Coronary artery (tissue), 2 donors: Measurements from ENCODE around the gene CCDC170.

Source experiments
- DNase-seq: peaks from one replicate; pipeline ENCODE4 v3.0.0-alpha.2; 2017; ENCODE audit warnings: low spot score
- H3K27ac ChIP-seq, 2 donors: fragments of 200-600 bp; sonication (generic); one replicate each; pipeline ENCODE4 v1.5.1; 2016 to 2019
- H3K4me3 ChIP-seq: fragments of 200-600 bp; sonication (generic); 2 replicates; pipeline ENCODE4 v1.5.1; 2016; ENCODE audit warnings: mild to moderate bottlenecking, moderate library complexity
- TF ChIP-seq, protein P1 (sequence below): fragments of 200-600 bp; sonication (generic); IDR thresholded peaks from one replicate; pipeline ENCODE4 v1.5.1; 2019; ENCODE audit warnings: antibody characterized with exemption

Gene CCDC170

DNA sequence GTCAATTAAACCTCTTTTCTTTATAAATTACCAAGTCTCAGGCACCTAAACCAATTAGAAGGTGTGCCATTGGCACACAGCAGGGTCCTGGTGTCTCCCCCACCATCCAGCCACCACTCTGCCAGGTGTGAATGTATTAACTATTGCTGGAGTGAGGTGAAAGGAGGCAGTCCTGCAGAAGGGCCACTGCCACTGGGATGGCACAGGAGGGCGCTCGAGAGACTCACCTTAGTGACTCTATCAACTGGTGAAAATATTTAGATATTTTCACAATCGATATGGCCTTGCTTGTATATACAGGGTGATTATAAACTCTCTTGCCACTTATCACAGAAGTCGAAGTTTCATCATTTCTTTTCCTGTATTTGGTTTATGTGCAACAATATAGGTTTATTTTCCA lies 168.1 kb downstream of the CCDC170 start:
- no peak overlapping the region for H3K27ac ChIP-seq
- no peak for DNase-seq
- no peak overlapping the region for H3K4me3 ChIP-seq
- TF ChIP-seq, protein P1, sequence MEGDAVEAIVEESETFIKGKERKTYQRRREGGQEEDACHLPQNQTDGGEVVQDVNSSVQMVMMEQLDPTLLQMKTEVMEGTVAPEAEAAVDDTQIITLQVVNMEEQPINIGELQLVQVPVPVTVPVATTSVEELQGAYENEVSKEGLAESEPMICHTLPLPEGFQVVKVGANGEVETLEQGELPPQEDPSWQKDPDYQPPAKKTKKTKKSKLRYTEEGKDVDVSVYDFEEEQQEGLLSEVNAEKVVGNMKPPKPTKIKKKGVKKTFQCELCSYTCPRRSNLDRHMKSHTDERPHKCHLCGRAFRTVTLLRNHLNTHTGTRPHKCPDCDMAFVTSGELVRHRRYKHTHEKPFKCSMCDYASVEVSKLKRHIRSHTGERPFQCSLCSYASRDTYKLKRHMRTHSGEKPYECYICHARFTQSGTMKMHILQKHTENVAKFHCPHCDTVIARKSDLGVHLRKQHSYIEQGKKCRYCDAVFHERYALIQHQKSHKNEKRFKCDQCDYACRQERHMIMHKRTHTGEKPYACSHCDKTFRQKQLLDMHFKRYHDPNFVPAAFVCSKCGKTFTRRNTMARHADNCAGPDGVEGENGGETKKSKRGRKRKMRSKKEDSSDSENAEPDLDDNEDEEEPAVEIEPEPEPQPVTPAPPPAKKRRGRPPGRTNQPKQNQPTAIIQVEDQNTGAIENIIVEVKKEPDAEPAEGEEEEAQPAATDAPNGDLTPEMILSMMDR, result no peak

DNA sequence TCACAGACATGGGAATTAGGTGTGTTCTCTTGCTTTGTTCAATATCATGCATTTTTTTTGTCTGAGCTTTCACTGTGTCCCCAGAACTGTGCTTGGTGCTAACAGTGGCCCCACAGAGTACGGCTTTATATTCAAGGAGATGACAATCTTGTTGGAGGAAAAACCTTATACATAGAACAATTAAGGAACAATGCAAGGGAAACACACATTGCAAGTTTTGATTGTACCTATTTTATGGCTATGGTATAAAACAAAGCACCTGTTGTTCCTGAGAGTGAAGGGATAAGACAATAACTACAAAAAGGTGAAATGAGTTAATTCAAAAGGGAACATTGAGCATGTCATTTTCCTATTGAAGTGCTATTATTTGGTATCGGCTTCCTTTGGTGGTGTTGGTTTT lies 169.7 kb downstream of the CCDC170 start:
- Histone ChIP-seq H3K4me3 (no peak overlapping the region), H3K27ac (no peak overlapping the region)
- DNase-seq, result no peak
- TF ChIP-seq, protein P1, result no peak

DNA sequence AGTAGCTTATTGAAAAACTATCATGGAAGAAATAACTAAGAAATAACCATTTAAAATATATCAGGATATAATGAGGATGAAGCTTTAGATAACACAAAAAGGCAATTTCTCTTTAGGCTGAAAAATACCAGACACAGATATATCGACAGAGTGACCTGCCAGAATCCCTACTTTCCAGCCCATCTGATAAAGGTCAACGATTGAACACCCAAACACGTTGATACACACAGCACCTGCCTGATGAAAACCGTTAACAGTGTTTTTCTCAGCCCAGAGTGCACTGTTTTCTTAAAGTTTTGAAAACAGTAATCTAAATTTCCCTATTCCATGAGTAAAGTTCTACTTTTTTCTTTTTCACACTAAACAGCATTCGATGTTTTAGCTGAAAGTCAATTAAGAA lies 170.6 kb downstream of the CCDC170 start:
- H3K4me3 ChIP-seq, result no peak overlapping the region
- no peak overlapping the region for H3K27ac ChIP-seq
- TF ChIP-seq, protein P1, result no peak
- no peak for DNase-seq

GRCh38 chr6:151665329-151665728 lies 171.5 kb downstream of the CCDC170 start:
- Histone ChIP-seq H3K4me3 (no peak overlapping the region), H3K27ac (no peak overlapping the region)
- no peak for DNase-seq
- TF ChIP-seq, protein P1, result no peak

DNA sequence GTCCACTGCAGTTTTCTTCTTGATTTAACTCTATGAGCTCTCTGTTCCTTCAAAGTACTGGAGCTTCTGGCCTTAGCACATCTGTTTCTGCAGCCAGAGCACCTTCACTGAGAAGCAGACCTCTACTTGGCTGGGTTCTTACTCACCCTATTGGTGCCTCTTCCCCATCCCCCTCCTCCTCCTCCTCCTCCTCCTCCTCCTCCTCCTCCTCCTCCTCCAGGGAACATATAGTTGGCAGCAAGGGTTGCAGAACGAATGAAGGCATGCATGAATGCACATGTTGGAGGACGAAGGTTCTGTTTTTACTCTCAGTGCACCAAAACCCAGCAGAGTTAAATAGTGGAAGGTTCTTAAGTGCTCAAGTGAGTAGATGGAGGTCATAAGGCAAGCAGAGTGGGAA lies 172.7 kb downstream of the CCDC170 start:
- H3K27ac ChIP-seq, result no peak overlapping the region
- H3K4me3 ChIP-seq, result no peak overlapping the region
- DNase-seq, result no peak
- TF ChIP-seq, protein P1, result no peak

DNA sequence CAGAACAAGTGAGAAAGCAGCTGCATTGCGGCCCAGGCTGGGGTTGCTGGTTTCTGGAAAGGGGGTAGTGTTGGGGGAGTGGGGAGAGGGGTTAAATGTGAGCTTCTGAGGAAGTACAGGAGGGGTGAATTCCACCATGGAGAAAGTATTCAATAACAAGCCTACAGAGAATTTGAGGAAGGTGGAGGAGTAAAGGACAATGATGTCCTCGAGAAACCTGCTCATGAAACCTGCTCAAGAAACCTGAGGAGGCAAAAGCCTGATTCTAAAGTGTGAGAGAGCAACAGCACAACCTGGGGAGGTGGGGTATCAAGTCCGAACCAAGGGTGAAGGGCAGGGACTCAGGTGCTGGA lies 175.4 kb downstream of the CCDC170 start:
- Histone ChIP-seq H3K4me3 (no peak overlapping the region), H3K27ac (no peak overlapping the region)

DNA sequence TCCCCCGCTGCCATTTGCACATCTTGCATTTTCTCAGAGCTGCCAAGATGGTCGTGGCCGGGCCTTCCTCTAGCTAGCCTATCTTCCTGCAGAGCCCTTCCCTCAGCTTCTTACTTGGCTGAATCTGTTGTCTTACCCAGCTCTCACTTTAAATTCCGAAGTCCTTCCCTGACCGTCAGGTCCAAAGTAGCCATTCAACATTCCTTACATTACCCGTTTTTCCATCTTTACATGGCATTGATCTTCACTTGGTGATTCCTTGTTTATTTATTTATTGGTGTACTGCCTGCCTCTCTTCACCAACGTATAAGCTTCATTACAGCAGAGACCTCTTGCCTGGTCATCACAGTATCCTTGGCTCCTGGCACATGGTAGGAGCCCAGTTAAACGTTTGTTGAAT lies 176.3 kb downstream of the CCDC170 start:
- Histone ChIP-seq H3K27ac (no peak overlapping the region), H3K4me3 (no peak overlapping the region)
- TF ChIP-seq, protein P1, result no peak
- no peak for DNase-seq

More for the DNA sequence above, 175.4 kb downstream of the CCDC170 start:
- TF ChIP-seq, protein P1, result no peak
- DNase-seq, result no peak
